GM21447 (cell line): ENCODE results near the gene PDCD7.
"Not testable (repeated sequence)": the region's sequence is repeated elsewhere in the genome, so short reads cannot be mapped to it uniquely, and the experiment has no call there.

ENCODE experiments used
- ATAC-seq: cut with Tn5 transposase; IDR thresholded peaks from one replicate; pipeline ENCODE4 v1.9.1; 2021; ENCODE audit not compliant: unreplicated experiment

The PDCD7 gene, protein sequence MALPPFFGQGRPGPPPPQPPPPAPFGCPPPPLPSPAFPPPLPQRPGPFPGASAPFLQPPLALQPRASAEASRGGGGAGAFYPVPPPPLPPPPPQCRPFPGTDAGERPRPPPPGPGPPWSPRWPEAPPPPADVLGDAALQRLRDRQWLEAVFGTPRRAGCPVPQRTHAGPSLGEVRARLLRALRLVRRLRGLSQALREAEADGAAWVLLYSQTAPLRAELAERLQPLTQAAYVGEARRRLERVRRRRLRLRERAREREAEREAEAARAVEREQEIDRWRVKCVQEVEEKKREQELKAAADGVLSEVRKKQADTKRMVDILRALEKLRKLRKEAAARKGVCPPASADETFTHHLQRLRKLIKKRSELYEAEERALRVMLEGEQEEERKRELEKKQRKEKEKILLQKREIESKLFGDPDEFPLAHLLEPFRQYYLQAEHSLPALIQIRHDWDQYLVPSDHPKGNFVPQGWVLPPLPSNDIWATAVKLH

GRCh38 chr15:65133548-65134200, at the start of gene PDCD7:
PDCD7 (minus strand) TSS chr15:65133808; CDS start chr15:65133781, 27 bp downstream.
- ATAC-seq = peak; percentile 90

- no peak for ATAC-seq
Observed at GRCh38 chr15:65182538-65182937, 48.9 kb upstream of the PDCD7 start.

GRCh38 chr15:65181582-65182353, 48.2 kb upstream of the PDCD7 start:
- not testable (repeated sequence) for ATAC-seq

DNA sequence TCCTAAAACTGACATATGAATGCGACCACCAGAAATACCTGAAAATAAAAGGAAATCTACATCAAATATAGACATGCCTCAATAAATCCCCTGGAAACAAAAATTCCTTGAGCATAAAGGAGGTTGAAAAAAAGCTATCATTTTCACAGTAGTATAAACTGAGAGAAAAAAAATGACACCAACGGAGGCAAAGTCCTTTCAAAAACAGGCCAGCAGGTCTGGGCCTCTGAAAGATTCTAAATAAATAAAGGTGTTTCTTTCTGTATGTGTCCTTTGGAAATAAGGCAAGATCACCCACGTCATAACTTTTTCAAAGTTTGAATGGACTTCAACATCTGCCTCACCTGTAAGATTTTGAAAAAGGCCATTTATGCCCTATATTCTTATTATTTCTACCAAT, 46.6 kb upstream of the PDCD7 start:
- ATAC-seq = no peak

DNA sequence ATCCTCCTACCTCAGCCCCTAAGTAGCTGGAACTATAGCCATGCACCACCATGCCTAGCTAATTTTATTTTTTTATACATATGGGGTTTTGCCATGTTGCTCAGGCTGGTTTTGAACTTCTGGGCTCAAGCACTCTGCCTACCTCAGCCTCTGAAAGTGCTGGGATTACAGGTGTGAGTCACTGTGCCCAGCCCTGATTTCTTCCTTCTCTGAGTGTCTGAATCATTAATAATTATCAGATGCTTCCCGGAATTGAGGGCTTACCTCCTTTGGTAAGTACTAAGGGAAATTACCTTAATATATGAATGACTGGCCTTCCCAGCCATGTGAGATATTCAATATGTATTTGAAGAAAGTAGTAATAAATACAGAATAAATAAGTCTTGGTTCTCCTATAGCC, 44.3 kb upstream of the PDCD7 start:
- ATAC-seq = no peak

GRCh38 chr15:65176056-65176455, 42.4 kb upstream of the PDCD7 start:
- no peak for ATAC-seq

- no peak for ATAC-seq
Observed at GRCh38 chr15:65175511-65175910, 41.9 kb upstream of the PDCD7 start.

DNA sequence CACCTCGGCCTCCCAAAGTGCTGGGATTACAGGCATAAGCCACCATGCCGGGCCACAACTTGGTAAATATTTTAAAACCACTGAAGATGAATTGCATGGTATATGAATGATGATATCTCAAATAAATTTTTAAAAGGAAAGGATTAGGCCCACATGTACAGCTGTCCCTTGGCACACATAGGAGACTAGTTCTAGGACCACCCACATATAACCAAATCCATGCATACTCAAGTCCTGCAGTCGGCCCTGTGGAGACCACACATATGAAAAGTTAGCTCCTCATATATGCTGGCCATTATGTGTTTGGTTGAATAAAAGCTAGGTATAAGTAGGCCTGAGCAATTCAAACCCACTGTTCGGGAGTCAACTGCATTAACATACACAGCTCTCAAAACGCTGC, 40.9 kb upstream of the PDCD7 start:
- ATAC-seq = no peak

GRCh38 chr15:65172531-65172930, 38.9 kb upstream of the PDCD7 start:
- no peak for ATAC-seq

GRCh38 chr15:65171428-65171827, 37.8 kb upstream of the PDCD7 start:
- ATAC-seq = no peak

DNA sequence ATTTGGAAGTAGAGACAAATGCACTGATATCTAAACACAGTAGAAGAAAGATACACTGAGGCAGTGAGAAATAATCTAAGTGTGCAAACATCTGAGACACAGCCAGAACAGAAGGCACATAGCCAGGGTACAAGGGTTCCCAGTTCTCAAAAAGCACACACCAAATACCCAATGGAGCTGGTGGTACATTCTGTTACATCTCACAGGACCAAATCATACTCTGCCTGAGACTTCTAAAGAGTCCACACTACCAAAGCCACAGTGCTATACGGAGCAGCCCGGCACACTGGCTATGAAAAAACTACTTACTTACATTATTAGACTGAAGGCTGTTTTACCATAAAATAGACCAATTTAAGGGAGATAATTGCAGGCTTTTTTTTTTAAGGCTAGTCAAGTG, 32.3 kb upstream of the PDCD7 start:
- ATAC-seq = no peak

DNA sequence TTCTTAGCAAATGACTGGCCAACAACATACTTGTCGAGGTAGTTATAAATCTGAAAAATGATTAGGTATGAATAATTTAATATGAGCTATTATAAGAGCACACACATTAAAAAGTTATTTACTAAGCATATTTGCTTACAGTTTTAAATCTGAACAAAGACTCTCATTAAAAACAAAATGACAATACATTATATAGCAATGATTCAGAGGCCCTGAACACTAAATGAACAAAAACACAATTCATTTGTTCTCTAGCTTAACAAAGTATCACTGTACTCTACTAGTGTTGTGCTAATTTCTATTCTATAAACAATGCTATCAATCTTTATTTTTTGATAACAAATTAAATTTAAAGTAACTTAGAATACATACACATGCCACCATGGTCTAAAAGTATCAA, 30.5 kb upstream of the PDCD7 start:
- ATAC-seq = no peak

DNA sequence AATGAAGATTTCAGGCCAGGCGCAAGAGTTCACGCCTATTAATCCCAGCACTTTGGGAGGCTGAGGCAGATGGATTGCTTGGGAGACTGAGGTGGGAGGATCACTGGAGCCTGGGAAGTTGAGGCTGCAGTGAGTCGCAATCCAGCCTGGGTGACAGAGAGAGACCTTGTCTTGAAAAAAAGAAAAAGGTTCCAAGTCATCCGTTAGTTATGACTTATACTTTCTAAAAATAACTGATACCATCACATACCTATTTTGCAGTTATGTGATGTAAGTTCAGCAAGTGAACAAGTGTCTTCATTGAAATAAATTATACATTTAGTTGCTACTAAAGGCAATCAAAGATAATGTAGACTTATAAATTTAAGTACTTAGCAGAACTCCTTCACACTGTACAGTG, 29.4 kb upstream of the PDCD7 start:
- ATAC-seq = no peak

- ATAC-seq = no peak
Observed at GRCh38 chr15:65156692-65157091, 23.1 kb upstream of the PDCD7 start.

DNA sequence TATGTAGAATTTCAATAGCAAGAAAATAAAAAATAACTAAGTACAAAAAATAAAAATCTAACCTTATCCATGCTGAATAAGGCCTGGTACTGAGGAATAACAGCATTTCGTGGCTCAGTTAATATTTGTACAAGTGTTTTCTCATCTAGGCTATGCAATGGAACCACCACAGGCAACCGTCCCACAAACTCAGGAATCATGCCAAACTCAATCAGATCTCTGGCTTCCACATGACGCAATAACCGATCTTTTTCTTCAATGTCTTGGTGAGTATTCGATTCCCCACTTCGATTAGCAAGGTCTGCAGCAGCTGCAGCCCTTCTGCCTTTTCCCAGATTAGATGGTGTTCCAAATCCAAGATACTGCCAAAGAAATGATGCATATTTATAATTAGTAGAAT, 21.1 kb upstream of the PDCD7 start:
- ATAC-seq = no peak

GRCh38 chr15:65147902-65148301, 14.3 kb upstream of the PDCD7 start:
- ATAC-seq = no peak

GRCh38 chr15:65146438-65146837, 12.8 kb upstream of the PDCD7 start:
- ATAC-seq = no peak

GRCh38 chr15:65138631-65139030, 5.0 kb upstream of the PDCD7 start:
- not testable (repeated sequence) for ATAC-seq

GRCh38 chr15:65137893-65138292, 4.3 kb upstream of the PDCD7 start:
- ATAC-seq = not testable (repeated sequence)

DNA sequence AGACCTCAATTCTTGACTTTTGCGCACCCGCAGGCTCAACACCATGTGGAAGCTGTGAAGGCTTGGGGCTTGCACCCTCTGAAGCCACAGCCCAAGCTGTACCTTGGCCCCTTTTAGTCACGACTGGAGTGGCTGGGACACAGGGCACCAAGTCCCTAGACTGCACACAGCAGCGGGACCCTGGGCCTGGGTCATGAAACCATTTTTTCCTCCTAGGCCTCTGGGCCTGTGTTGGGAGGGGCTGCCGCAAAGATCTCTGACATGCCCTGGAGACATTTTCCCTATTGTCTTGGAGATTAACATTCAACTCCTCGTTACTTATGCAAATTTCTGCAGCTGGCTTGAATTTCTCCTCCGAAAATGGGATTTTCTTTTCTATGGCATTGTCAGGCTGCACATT, 3.5 kb upstream of the PDCD7 start:
- ATAC-seq = not testable (repeated sequence)

- ATAC-seq = no peak
Observed at GRCh38 chr15:65134538-65134937, 930 bp upstream of the PDCD7 start.
